Stimulated activated CD4-positive, alpha-beta T cell treated with anti-CD3 and anti-CD28 coated beads, Interleukin-12 subunit alpha, Interleukin-12 subunit beta, amount 100 ng/mL, for 48 hours (primary cell): ENCODE measurements around the gene FGD3.

Experiments
- DNase-seq, 3 donors: peaks; one replicate each; pipeline ENCODE4 v3.0.0-alpha.2; 2020; ENCODE audit warnings: low read depth in 2 of 3, low spot score in 1 of 3

The FGD3 gene

DNA sequence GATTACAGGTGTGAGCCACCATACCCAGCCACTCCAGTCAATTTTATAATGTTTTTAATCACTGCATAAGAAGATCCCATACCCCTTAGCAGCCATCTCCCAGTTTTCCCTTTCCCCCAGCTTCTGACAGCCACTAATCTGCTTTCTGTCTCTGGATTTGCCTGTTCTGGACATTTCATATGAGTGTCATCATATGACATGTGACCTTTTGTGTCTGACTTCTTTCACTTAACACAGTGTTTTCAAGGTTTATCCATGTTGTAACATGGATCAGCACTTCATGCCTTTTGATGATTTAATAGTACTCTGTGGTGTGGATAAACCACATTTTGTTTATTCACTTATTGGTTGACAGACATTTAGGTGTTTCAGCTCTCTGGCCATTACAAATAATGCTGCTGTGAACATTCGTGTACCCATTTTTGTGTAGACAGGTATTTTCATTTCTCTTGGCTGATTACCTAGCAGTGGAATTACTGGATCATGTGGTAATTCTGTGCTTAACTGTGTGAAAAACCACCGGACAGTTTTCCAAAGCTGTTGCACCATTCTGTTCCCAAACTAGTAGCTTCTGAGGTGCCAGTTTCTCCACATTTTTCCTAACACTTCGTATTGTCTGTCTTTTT is 119.8 kb downstream of the FGD3 start:
- DNase-seq, result no peak

DNA sequence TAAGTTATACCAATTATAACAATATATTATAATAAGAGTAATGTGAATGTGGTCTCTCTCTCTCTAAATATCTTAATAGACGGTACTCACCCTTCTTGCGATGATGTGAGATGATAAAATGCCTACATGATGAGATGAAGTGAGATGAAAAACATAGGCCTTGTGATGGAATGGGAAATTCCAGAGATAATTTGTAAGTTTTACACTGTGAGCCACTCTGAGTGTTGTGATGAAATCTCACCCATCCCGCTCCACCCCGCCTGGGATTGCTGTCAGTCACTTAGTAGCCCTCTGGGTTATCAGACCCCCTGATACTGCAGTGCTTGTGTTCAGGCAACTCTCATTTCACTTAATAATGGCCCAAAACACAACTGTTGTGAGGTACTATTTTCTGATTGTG is 121.6 kb downstream of the FGD3 start:
- DNase-seq, result no peak

DNA sequence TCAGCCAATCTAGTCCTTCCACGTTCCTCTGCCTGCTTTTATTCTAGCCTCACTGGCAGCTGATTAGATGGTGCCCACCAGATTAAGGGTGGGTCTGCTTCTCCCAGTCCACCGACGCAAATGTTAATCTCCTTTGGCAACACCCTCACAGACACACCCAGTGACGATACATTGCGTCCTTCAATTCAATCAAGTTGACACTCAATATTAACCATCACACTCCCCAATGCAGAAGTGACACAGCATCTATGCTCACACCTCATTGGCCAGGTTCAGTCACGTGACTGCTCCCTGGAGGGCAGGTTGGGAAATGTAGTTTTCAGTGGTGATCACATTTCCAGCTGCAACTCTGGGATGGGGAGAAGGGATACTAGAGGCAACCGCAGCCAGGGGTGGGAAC is 124.1 kb downstream of the FGD3 start:
- DNase-seq, result no peak

DNA sequence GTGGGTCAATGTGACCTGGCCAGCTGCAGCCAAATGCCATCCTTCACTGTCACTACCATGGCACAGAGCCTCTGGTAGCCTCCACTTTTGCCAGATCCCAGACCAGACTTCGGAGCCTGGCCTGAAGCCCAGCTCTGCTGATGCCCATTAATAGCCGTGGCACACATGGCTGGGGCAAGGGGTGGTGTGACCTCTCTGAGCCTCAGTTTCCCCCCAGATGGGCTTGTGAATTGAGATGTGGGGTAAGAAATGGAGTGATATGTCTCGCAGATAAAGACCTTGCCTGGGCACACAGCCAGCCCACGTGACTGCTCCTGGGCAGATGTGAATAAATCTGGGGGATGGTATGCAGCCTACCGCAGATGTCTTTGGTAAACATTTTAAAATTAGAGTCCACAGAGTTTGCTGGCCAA is 125.1 kb downstream of the FGD3 start:
- no peak for DNase-seq

DNA sequence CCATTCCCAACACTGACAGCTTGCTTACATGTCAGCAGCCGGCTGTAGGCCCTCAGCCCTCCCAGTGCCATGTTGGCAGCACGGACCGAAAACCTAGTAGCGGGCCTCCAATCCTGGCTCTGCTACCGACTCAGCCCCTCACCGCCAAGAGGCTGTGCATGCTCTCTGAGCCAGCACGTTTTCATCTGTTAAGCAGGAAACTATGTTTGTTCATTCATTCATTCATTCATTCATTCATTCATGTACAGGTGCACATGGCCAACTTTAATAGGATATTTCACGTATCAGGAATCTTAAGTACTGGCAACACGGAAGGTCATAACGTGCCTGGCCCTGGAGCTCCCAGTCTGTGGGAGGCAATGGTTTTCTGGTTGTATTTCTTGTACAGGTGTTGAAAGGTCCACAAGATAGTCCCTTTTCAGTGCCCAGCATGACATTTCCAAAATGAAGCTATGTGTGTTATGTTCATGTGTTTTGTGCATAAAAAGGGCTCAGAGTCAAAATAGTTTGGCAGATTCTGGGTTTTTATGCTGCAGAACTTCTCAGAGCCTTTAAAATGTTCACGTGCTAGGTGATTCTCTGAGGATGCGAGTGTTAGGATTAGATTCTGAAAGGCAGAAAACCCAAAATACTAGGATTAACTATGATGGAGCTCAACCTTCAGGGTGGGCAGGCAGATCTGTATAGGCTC is 128.9 kb downstream of the FGD3 start:
- no peak for DNase-seq

DNA sequence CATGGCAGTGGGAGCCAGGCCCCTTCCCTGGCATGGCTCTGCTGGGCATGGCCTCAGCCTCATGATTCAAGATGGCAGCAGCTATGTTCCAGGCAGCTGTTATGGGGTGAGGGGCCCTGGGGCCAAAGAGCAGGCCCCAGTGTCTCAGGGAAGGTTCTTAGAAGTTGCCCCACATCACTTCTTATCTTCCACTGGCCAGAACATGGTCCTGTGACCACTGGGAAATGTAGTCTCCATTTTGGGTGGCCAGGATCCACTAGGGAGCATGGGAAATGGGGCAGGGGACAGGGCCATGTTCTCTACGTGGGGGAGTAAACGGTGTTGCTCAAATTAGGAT is 129.4 kb downstream of the FGD3 start:
- no peak for DNase-seq

DNA sequence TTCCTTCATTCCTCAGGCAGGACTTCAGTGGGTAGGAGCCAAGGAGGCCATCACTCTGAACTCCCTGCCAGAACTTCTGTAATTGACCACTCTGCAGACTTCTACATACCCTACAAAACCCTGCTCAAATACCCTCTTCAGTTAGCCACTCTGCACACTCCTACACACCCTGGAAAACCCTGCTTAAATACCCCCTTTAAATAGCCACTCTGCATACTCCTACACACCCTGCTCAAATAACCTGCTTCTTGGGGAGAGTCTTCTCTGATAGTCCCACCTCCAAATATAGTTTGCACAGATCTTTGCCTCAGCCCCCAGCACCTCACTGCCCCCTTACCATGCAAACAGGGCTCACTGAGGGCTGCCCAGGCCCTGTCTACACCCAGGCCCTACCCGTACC is 130.0 kb downstream of the FGD3 start:
- DNase-seq, result no peak

DNA sequence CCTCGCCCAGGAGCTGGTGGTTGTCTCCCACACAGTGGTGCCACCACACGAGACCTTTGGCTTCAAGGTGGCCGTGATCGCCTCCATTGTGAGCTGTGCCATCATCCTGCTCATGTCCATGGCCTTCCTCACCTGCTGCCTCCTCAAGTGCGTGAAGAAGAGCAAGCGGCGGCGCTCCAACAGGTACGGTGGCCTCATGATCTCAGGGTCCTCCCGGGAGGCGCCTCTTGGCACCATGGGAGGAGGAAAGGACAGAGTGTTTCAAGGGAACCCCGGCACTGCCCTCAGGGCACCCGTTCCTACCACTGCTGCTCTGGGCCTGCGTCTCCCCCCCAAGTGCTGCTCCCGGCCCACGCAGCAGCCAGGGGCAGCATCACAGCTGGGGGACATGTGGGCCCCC is 130.5 kb downstream of the FGD3 start:
- DNase-seq, result no peak

DNA sequence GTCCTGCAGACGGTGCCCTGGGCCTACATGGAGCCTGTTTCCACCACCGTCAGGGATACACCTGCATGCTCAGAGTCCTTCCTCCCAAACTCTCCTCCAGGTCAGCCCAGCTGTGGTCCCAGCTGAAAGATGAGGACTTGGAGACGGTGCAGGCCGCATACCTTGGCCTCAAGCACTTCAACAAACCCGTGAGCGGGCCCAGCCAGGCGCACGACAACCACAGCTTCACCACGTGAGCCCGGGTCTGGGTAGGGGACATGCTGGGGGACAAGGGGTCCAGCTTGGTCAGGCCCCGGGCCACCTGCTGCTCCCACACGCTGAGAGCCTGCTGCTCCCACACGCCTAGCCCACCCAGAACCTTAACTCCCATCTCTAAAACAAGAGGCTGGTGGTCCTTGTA is 132.0 kb downstream of the FGD3 start:
- DNase-seq, result no peak

DNA sequence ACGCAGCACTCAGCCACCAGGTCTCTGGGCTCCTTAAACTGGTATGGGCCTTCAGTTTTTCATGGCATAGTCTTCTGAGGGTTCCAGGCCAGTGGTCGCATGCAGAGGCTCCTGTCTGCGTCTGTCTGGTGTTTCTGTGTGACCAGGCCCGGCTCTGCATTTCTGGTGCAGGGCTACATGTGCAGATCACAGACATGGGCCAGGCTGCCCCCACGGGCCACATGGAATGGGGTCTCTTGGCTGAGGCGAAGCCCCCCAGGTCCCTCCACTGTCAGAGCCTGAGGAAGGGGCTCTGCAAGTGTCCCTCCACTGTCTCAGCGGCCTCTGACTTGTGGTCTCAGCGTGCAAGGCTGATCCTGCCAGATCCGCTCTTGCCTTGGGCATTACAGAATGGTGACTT is 133.1 kb downstream of the FGD3 start:
- DNase-seq, result no peak

DNA sequence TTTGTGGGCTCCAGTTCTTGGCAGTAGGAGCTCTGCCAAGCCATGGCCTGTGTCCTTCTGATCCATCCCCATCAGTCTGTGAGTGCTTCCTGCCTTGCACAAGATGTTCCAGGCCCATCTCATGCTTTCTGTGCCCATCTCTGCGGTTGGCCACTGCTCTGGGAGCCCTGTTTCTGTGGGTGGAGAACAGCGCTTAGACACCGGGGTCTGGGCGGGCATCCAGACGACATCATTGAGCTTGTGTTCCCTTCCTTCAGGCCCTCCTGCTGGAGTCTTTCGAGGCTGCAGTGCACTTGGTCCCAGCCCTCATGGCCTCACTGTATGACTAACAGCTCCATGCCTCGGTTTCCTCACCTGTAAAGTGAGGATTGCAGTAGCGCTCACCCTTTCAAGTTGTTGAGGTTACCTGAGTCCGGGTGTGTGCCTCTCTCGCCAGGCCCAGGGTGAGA is 133.8 kb downstream of the FGD3 start:
- DNase-seq, result no peak

DNA sequence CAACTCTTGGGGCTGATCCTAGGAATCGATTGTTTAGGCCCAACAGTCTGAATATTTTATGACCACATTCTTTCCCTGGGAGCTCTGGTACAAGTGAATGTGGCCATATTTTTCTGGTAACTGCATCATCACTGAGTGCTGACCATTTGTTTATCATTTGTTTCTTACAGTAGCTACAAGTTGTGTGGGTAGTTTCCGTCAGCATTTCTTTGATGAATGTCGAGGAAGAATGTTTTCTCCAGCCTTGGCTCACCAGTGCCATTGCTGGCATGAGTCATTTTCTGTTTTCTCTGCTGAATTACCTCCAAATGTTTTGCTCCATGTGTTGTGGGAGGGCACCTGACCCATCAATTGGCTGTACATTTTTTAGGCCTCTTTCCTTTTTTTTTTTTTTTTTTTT is 134.6 kb downstream of the FGD3 start:
- DNase-seq, result no peak

DNA sequence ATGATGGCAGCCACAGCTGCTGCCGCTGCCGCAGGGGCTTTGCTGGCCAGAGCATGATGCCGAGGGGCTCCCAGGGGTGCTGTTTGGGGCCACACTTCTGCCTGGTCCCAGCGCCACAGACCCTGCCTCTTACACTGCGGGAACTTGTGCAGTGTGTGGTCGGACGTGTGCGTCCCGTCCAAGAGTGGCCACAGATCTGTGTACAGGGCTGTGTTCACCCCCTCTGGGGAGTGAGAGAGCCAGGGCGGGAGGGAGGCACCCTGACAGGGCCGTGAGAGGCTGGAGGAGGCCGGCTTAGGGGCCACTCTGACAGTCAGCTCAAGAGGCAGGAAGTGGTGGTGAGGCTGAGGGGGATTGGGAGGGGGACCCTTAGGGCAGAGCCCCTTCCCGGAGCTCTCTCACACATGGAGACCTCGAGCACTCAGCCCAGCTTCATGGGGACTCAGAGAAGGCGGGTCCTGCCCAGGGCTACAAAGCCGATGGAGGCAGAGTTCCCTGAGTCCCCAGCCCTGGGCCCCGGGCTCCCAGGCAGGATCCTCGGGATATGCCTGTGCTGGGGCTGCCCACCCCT is 135.6 kb downstream of the FGD3 start:
- DNase-seq, result no peak

DNA sequence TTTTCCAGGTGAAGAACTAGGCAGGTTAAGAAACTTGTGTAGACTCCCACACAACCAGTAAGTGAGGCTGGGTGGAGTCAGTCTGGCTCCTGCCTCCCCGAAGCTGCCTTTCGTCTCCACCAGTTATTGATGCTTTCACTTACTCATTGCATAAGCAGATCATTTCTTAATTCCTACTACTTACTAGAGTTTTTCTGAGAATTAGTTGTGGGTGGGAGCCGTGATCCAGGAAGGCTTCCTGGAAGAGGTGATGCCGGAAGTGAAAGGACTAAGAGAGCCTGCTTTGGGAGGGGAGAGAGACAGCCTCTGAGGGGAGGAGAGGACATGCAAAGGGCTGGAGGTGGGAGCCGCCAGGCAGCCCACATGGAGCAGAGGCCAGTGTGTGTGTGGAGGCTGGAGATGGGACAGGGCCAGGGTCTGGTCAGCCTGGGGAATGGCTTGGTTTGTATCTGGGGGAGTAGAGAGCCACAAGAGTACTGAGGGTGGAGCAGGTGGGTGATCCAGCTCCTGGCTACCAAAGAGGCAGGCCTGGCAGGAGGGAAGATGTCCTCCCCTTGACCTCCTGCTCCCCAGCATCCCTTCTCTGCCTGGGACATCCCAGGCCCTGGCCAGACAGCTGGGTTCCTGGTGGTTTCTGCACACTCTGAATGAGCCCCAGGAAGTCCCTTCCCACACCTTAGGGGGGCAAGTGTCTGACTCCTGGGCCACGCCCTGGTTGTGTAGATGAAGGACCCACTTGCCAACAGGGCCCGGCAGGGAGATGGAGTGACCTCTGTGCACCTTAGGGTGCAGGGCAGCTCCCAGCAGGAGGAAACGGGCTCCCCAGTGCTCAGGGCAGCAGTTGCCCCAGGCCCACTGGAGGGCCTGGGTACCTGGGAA is 136.5 kb downstream of the FGD3 start:
- no peak for DNase-seq

DNA sequence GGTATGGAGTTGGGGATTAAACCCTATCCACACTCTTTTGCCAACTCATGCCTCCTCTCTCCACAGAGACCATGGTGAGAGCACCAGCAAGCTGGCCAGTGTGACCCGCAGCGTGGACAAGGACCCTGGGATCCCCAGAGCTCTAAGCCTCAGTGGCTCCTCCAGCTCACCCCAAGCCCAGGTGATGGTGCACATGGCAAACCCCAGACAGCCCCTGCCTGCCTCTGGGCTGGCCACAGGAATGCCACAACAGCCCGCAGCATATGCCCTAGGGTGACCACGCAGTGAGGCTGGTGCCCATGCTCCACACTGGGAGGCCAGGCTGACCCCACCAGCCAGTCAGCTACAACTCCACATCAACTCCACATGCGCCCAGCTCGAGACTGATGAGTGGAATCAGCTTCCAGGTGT is 137.2 kb downstream of the FGD3 start:
- DNase-seq, result no peak

DNA sequence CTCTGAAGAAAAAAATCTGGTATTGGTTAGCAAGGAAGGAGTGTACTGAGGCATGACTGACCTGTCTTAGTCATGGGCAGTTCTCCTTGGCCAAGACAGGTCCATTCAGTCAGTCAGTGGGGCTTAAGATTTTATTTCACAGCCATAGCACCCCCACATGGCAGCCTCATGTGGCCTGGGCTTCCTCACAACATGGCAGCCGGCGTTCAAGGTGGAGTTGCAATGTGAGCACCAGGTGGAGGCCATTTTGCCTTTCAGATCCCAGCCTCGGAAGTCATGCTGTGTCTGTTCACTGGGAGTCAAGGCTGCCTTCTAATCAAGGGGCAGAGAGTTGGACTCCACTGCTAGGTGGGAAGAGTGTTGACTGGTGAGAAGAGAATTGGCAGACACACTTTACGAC is 138.4 kb downstream of the FGD3 start:
- DNase-seq, result no peak
